Ishikawa (cell line): ENCODE data around the gene LPP.

Experiments
- CREB1 ChIP-seq: IDR thresholded peaks from 2 replicates; pipeline ENCODE4 v1.6.1; 2012; ENCODE audit warnings: low read depth
- EGR1 ChIP-seq: IDR thresholded peaks from 2 replicates; pipeline ENCODE4 v1.6.1; 2012
- EP300 ChIP-seq: IDR thresholded peaks from 2 replicates; pipeline ENCODE4 v1.6.1; 2012; ENCODE audit warnings: borderline replicate concordance
- FOXM1 ChIP-seq: IDR thresholded peaks from 2 replicates; pipeline ENCODE4 v1.6.1; 2012; ENCODE audit warnings: low read depth, borderline replicate concordance
- TAF1 ChIP-seq: IDR thresholded peaks from 2 replicates; pipeline ENCODE4 v1.6.1; 2012; ENCODE audit warnings: low read depth, mild to moderate bottlenecking
- TEAD4 ChIP-seq: IDR thresholded peaks from 2 replicates; pipeline ENCODE4 v1.6.1; 2012
- TF ChIP-seq, protein P1 (sequence below): IDR thresholded peaks from 2 replicates; pipeline ENCODE4 v1.6.1; 2012
- TF ChIP-seq, protein P2 (sequence below): IDR thresholded peaks from 2 replicates; pipeline ENCODE4 v1.6.1; 2012; ENCODE audit warnings: low read depth, mild to moderate bottlenecking

DNA sequence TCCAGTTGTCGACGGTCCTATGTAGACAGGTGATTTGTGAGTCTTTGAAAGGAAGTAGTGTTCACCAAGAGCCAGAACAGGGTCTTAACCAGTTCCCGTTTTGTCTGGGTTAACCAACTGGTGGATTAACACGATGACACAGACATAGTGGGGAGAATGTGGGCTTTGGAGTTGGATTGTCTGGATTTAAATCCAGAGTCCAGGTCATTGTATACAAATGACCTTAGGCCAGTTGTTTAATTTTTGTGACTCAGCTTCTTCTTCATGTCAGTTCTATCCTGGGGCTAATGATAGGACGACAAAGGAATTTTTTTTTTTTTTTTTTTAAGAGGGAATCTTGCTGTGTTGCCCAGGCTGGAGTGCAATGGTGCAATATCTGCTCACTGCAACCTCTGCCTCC is 126.7 kb downstream of the LPP start:
- TF ChIP-seq FOXM1, result no peak
- TF ChIP-seq, protein P1, sequence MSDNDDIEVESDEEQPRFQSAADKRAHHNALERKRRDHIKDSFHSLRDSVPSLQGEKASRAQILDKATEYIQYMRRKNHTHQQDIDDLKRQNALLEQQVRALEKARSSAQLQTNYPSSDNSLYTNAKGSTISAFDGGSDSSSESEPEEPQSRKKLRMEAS, result no peak
- TF ChIP-seq EGR1, result no peak
- no peak for TF ChIP-seq CREB1
- TF ChIP-seq TAF1, result no peak
- TF ChIP-seq, protein P2, sequence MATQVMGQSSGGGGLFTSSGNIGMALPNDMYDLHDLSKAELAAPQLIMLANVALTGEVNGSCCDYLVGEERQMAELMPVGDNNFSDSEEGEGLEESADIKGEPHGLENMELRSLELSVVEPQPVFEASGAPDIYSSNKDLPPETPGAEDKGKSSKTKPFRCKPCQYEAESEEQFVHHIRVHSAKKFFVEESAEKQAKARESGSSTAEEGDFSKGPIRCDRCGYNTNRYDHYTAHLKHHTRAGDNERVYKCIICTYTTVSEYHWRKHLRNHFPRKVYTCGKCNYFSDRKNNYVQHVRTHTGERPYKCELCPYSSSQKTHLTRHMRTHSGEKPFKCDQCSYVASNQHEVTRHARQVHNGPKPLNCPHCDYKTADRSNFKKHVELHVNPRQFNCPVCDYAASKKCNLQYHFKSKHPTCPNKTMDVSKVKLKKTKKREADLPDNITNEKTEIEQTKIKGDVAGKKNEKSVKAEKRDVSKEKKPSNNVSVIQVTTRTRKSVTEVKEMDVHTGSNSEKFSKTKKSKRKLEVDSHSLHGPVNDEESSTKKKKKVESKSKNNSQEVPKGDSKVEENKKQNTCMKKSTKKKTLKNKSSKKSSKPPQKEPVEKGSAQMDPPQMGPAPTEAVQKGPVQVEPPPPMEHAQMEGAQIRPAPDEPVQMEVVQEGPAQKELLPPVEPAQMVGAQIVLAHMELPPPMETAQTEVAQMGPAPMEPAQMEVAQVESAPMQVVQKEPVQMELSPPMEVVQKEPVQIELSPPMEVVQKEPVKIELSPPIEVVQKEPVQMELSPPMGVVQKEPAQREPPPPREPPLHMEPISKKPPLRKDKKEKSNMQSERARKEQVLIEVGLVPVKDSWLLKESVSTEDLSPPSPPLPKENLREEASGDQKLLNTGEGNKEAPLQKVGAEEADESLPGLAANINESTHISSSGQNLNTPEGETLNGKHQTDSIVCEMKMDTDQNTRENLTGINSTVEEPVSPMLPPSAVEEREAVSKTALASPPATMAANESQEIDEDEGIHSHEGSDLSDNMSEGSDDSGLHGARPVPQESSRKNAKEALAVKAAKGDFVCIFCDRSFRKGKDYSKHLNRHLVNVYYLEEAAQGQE, result no peak
- no peak for TF ChIP-seq EP300
- TF ChIP-seq TEAD4, result no peak
